ENCODE measurements around the gene THBS3.
A peak's percentile ranks its signal among the peaks of the same experiment; 100 is the strongest.
"Not testable (repeated sequence)": the region's sequence is repeated elsewhere in the genome, so short reads cannot be mapped to it uniquely, and the experiment has no call there.

The THBS3 gene

DNA sequence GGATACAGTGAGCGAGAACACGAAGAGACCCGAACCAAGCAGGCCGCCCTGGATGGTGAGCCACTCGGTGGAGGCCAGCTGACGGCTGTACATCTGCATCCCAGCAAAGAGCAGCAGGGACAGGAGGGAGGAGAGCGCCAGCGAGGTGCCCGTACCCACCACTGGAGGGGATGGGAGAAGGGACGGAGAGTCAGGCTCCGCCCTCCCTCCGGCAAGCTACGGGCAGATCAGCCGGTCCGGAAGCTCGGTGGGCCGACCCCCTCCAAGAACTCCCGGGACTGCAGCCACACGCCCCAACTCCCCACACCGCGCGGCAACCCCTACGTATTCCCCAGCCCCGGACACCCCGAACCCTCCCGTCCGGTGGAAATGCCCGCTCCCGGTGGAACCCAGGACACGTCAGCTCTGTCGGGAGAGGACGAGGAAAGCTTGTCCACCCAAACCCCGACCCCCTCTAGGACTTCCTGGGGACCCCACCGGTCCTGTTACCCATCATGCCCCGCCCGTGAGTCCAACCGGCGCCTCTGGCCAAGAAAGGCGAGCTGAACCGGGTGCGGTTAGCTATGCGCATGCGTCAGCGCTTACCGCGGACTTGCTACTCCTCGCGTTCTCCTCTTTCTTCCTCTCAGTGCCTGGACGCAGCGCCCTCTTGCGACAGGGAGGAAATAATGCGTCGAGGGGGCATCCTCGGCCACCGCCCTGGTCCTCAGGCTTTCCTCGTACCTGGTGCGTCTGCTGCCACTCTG is 34.8 kb downstream of the THBS3 start, which contains the start of gene KRTCAP2:
Gene KRTCAP2, minus strand, starts transcription at position 573 of the 746 bp plus-strand sequence. Its CDS starts 80 bp downstream, at position 493.
- DNase-seq = peak; percentile 98 to 99

DNA sequence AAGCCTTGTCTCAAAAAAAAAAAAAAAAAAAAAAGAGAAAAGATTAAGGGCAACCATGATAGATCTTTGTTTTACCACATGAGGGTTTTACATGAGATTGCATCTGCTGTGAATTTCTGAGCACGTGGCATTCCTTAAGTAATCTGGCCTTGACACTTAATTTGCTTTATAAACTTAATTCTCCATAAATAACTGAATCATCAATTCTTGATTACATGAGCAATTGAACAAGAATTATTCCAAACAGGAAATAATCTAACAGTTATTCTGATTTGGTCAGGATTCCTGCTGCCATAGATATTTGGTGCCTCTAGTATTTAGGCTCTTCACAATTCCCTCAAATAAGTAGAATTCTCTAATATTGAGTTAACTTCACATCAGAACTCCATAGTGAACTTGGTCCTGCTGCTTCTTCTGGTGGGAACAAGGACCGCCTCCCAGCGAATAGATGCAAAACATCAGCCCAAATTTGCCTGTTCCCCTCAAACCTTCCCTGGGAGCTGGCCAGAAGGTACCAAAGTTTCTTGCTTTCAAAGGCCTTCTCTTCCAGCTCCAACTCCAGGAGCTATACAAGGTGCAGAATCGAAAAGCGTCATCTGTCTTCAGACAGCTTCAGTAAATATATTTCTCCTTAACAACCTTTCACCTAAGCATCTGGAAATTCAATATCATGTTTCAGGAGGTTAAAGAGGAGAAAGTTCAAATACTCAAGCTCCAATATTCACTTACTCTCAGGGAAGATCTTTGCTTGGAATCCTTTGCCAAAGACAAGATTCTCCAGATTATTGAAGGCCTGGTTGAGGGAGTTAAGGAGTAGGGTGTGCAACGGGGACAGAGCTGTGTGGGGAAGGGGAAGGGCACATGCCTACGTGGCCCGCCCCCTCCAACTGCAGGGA is 35.6 kb downstream of the THBS3 start:
- no peak for DNase-seq

DNA sequence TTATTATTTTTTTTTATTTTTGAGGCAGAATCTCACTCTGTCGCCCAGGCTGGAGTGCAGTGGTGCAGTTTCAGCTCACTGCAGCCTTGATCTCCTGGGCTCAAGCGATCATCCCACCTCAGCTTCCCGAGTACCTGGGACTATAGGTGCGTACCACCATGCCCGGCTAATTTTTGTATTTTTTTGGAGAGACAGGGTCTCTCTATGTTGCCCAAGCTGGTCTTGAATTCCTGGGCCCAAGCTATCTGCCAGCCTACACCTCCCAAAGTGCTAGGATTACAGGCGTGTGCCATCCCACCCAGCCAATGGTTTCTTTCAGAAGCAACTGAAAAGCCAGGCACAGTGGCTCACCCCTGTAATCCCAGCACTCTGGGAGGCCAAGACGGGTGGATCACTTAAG is 36.9 kb downstream of the THBS3 start:
- no peak for DNase-seq

DNA sequence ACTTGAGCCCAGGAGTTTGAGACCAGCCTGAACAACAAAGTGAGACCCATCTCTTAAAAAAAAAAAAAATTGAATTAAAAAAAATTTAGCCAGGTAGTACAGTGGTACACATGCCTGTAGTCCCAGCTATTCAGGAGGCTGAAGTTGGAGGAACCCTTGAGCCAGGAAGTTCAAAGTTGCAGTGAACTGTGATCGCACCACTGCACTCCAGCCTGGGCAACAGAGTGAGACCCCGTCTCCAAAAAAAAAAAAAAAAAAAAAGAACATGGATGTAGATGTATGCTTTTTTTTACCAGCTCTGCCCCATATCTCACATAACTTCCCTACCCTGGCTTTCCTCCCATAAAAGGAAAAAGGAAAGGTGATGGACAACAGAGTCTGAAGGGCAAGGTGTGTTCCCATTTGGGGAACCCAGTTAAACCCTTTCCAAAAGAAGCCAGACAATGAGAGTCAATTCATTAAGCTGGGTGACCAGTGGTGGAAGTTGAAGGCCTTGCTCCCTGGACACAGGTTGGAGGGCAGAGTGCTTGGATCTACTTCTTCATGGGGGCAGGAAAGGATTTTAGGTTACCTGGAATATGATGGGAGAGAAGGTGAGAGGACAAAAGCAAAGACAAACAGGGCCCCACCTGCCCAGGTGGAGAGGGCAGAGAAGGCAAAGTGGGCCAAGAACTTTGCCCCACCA is 37.5 kb downstream of the THBS3 start:
- DNase-seq = no peak

DNA sequence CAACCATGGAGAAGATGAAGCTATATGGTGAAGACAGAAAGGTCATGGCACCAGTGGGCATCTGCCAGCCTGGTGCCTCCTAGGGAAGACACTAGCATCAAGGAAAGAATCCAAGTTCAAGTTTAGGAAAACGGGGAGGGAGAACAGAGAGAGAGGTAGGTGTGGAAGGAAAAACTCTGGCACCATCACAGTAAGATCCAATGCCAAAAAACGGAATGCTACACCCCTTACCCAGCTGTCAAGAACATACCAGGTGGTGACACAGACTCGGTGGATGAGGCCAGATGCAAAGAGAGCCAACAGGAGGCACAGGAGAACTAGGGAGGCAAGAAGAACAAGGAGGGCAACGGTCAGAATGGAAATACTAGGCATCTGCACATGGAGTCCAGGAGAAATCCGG is 38.2 kb downstream of the THBS3 start:
- DNase-seq = no peak

DNA sequence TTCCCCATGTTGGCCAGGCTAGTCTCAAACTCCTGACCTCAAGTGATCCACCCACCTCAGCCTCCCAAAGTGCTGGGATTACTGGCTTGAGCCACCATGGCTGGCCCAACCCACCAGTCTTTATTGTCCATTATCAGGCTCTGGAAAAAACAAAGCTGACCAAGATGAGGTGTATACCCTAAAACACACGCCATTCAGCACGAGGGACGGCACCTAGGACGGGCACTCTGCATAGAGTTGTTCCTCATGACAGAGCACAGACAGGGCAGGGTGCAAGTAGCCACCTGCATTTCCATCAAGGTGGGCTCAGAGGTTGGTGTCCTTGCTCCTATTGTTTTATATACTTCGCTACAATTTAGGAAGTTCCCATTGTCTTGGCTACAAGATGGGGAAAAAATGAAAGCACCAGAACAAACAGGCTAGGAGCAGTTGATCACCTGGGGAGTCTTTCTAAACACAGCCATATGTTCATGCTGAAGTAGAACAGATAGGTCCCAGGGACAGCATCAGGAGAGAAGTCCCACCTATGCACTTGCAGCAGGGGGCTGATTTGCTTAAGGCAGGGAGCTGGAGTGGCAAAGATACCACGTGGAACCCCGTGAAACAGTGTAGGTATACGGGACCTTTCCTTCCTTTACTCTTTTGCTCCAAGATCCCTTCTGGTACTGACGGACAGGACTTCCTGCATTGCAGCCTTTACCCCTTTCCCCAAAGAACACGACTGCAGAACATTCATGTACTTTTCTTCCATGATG is 39.1 kb downstream of the THBS3 start:
- DNase-seq = no peak

DNA sequence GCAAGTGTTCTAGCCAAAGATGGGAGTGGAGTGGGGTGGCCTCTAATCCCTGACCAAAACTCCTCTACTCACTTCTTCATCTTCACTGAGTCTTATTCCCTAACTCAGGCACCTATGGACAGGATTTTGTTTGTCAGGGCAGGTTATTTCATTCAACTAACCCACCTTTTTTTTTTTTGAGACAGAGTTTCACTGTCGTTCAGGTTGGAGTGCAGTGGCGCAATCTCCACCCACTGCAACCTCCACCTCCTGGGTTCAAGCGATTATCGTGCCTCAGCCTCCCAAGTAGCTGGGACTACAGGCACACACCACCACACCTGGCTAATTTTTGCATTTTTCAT is 39.6 kb downstream of the THBS3 start:
- DNase-seq = not testable (repeated sequence)

DNA sequence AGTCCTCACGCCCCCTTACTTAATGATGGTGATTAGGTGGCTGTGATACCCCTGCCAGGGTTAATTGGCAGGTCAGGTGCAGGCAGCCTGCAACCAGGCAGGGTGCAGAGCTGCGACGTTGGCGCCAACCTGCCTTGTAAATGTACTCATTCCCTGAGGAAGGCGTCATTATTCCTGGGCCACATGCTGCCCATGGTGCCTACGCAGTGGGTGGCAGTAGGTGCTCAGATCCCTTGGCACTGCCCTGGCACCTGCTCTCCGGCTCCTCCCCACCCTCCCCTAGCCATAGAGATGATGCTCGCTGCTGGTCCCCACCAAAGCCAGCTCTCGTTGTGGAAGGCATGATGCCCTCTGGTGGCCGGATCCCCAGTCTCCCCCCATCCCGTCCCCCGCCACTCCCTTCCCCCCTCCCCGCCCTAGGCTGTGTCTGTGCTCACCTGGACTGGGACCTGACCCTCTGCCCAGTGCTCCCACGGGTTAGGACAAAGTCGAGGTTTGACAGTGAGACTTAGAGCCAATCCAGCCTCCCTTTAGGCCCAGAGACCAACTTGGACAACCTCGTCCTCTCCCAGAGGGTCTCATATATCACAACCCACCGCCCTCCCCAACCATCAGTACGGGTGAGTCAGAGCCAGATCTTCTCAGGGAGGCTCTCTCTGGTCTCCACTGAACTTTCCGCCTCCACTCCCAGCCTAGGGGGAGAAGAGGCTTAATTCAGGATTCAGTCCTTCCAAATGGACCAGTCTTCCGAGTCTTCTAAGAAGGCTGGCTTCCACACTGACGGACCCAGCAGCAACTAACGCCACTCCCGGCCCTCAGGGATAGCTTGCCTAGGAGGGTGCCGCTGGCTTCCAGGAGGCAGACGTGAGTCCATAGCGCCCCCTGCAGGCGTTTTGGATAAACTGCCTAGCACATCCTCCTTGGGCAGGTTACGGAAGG is 40.3 kb downstream of the THBS3 start:
- DNase-seq = peak; percentile 90 to 94

DNA sequence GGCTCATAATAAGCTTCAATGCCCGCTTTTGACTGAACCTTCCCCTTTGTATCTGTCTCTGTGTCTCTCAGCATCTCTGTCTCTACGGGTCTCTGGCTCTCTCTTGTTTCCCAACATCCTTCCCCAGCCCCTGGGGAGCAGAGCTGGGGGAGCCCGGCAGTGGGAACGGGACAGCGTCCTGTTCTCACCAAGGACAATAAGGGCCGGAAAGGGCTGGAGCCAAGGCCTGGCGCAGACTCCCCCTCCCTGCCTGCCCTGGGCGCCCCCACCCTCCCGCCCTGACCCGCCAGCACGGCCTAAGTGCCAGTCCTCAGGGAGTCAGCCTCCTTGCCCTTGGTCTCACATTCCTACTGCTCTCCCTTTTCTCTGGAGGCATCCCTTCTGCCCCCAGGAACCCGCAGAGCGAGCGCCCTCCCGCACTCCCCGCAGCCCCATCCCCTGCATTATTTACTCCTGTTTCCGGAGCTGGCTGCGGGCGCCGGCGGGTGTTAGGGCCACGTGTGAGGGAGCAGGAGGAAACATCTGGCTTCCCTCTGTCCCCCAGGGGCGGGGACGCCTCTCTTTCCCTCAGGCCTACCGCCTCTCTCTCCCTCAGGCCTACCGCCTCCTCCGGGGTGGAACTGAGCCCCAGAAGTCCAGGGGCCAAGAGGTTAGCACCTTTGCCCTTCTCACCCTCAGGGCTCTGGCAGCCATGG is 41.1 kb downstream of the THBS3 start:
- peak; percentile 24 to 78 for DNase-seq

DNA sequence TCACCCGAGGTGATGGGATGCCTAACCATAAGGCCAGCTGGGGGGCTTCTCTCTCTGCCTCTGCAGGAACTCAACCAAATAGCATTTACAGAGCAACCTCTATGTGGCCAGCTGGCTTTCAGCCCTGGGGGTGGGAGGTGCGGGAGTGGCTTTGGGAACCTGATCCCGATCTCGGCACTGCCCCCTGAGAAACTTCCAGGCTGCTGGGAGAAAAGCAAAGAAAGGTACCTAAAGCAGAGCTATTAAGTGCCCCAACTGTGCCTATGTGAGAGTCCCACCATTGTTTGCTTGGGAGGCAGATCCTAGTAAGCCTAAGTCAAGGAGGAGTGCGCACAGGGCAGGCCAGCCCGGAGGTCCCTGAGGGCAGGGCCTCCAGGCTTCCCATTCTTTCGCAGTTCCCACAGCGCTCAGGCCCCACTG is 41.6 kb downstream of the THBS3 start:
- DNase-seq = no peak

DNA sequence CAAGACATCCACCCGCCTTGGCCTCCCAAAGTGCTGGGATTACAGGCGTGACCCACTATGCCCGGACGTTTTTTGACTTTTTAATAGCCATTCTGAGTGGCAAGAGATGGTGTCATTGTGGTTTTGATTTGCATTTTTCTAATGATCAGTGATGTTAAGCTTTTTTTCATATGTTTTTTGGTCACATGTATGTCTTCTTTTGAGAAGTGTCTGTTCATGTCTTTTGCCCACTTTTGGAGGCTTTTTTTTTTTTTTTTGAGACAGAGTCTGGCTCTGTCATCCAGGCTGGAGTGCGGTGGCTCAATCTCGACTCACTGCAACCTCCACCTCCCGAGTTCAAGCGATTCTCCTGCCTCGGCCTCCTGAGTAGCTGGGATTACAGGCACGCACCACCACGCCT is 43.1 kb downstream of the THBS3 start:
- not testable (repeated sequence) for DNase-seq

DNA sequence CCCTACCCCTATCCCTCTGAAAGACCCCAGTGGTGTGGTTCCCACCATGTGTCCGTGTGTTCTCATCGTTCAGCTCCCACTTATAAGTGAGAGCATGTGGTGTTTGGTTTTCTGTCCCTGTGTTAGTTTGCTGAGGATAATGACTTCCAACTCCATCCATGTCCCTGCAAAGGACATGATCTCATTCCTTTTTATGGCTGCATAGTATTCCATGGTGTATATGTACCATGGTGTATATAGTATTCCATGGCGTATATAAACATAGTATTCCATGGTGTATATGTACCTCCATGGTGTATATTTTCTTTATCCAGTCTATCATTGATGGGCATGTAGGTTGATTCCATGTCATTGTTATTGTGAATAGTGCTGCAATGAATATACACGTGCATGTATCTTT is 43.9 kb downstream of the THBS3 start:
- DNase-seq = not testable (repeated sequence)

DNA sequence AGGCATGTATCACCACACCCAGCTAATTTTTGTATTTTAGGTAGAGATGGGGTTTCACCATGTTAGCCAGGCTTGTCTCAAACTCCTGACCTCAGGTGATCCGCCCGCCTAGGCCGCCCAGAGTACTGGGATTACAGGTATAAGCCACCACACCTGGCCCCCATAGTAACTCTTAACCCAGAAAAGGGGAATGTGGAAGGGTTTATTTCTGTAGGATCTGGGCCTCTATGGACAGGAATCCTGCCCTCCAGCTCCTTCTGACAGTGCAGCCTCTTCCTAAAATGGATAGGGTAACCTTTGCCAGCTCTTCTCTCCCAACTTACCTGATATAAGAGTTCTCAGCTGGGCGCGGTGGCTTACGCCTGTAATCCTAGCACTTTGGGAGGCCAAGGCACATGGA is 45.1 kb downstream of the THBS3 start:
- DNase-seq = not testable (repeated sequence)

DNA sequence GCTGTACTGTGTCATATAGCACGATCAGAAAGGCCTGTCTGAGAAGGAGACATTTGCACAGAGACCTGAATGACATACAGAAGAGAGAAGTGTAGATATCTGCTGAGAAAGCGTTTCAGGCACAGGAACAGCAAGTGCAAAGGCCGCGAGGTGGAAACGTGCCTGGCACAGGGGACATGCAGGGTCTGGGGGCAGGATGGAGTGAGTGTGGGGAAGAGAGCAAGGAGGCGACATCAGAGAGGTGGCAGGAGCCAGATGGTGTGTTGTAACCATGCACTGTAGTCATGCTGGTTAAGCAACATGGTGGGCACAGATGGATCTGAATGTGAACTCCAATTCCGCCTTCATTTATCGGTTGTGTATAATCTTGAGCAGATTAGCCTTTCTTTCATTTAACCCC is 47.6 kb downstream of the THBS3 start:
- no peak for DNase-seq

DNA sequence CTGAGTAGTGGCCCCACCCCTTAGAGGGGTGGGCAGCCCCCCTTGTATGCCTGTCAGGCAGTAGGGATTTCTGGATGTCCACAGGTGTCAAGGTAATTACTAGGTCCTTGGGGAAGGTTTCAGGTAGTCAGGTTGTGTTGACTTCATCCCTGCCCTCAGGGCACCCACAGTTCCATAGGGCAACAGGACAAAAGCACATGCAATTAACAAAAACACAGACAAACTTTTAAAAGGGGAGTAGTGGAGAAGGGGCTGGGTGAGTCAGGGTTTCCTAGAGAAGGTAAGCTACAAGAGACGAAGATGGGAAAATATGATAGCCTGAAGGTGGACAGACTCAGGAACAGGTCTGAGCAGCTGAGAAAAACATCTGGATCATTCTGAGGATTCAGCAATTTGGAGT is 48.7 kb downstream of the THBS3 start:
- no peak for DNase-seq

DNA sequence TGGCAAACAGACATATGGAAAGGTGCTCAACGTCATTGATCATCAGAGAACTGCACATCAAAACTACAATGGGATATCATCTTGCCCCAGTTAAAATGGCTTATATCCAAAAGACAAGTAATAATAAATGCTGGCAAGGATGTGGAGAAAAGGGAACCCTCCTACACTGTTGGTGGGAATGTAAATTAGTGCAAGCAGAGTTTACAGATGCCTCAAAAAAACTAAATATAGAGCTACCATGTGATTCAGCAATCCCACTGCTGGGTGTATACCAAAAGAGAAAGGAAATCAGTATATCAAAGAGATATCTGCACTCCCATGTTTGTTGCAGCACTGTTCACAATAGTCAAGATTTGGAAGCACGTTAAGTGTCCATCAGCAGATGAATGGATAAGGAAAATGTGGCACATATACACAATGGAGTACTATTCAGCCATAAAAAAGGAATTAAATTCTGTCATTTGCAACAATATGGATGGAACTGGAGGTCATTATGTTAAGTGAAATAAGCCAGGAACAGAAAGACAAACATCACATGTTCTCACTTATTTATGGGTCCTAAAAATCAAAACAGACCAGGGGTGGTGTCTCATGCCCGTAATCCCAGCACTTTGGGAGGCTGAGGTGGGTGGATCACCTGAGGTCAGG is 51.6 kb downstream of the THBS3 start:
- DNase-seq = not testable (repeated sequence)
